ENCODE measurements around the gene DDX1.

GRCh38 chr2:15666861-15667808 is 75.5 kb downstream of the DDX1 start:
- TF ChIP-seq POLR2AphosphoS5 (IDR thresholded peaks at IDR 0.05; ENCODE audit: low read depth, low read length) = no peak
- no peak for TF ChIP-seq POLR2A (IDR thresholded peaks at IDR 0.05; ENCODE audit: low read depth, low read length)
